GM12875 (cell line): ENCODE data around the gene PDCD2L.

Experiments
- H3K4me3 ChIP-seq: one replicate; pipeline ENCODE4 v1.5.1; 2011; ENCODE audit warnings: low read depth, low read length, control low read depth
- CTCF ChIP-seq: IDR thresholded peaks from 2 replicates; pipeline ENCODE4 v1.5.1; 2011; ENCODE audit warnings: low read depth, mild to moderate bottlenecking, control low read depth, inconsistent platforms, low read length, moderate library complexity, borderline replicate concordance; ENCODE audit not compliant: insufficient read depth

Gene PDCD2L

GRCh38 chr19:34474233-34474989 lies 70.2 kb downstream of the PDCD2L start:
- no peak for TF ChIP-seq CTCF
- H3K4me3 ChIP-seq = no peak overlapping the region

GRCh38 chr19:34475026-34475974 lies 71.1 kb downstream of the PDCD2L start:
- no peak overlapping the region for H3K4me3 ChIP-seq
- TF ChIP-seq CTCF = no peak
